ENCODE results near the gene BMAL2.

BMAL2 gene

DNA sequence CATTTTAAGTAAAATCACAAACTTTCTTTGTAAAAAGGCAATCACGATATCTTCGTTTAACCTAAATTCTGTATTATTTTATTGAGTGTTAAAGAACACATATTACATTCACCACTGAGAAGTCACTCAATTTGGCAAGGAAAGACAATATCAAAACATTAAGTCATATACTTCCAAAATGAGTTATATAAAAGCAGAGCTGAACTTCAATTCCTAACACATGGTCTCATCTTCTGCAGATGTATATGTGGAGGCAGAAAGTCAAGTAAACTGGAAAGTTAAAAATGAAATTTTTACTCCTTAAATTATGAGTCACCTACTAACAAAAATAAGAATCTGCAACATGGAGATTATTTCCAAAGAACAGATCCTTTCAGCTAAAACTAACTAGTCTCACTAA, 28.7 kb downstream of the BMAL2 start:
- TF ChIP-seq CTCF (IDR thresholded peaks at IDR 0.05): no peak
- Mint-ChIP-seq H3K27me3 (ENCODE audit: low read depth, poor library complexity) (peaks cover 3% of the 10 kb centered on the region), H3K4me1 (no peaks in the 10 kb centered on the region), H3K9me3 (peaks cover 4% of the 10 kb centered on the region), H3K36me3 (ENCODE audit: low read depth) (no peaks in the 10 kb centered on the region), H3K27ac (no peak overlapping the region), H3K4me3 (no peak overlapping the region)
- no peak for DNase-seq

DNA sequence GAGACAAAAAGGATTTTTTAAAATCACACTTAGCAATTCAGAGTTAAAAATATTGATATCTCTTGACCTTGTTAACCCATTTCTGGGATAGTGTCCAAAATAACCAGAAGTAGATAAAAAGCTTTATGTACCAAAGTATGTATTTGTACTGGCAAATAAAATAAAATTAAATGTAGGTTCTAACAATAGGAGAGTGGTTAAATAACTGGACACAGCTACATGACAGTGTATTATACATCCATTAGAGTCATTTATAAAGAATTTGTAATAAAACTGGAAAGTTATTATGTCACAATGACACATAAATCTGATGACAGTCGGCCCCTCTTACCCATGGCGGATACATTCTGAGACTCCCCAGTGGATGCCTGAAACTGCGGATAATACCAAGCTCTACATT, 34.0 kb downstream of the BMAL2 start:
- no peak overlapping the region for H3K27ac Mint-ChIP-seq
- no peak for DNase-seq
- TF ChIP-seq CTCF (IDR thresholded peaks at IDR 0.05): no peak
- no peaks in the 10 kb centered on the region for H3K4me1 Mint-ChIP-seq
- H3K27me3 Mint-ChIP-seq (ENCODE audit: low read depth, poor library complexity): no peaks in the 10 kb centered on the region
- peaks cover 4% of the 10 kb centered on the region for H3K9me3 Mint-ChIP-seq
- no peak overlapping the region for H3K4me3 Mint-ChIP-seq
- H3K36me3 Mint-ChIP-seq (ENCODE audit: low read depth): peaks cover 10% of the 10 kb centered on the region

DNA sequence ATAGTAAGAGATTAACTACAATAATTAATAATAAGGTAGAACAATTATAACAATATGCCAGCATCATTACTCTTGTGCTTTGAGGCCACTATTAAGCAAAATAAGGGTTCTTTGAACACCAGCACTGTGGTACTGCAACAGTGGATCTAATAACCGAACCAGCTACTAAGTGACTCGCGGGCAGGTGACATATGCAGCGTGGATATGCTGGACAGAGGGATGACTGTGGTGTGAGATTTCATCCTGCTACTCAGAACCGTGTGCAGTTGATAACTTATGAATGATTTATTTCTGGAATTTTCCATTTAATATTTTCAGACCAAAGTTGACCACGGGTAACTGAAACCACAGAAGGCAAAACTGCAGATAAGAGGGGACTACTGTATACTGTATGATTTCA, 34.4 kb downstream of the BMAL2 start:
- no peak for TF ChIP-seq CTCF (IDR thresholded peaks at IDR 0.05)
- Mint-ChIP-seq H3K27me3 (ENCODE audit: low read depth, poor library complexity) (no peaks in the 10 kb centered on the region), H3K4me1 (no peaks in the 10 kb centered on the region), H3K4me3 (no peak overlapping the region), H3K9me3 (peaks cover 4% of the 10 kb centered on the region), H3K36me3 (ENCODE audit: low read depth) (peaks cover 10% of the 10 kb centered on the region), H3K27ac (no peak overlapping the region)
- no peak for DNase-seq

DNA sequence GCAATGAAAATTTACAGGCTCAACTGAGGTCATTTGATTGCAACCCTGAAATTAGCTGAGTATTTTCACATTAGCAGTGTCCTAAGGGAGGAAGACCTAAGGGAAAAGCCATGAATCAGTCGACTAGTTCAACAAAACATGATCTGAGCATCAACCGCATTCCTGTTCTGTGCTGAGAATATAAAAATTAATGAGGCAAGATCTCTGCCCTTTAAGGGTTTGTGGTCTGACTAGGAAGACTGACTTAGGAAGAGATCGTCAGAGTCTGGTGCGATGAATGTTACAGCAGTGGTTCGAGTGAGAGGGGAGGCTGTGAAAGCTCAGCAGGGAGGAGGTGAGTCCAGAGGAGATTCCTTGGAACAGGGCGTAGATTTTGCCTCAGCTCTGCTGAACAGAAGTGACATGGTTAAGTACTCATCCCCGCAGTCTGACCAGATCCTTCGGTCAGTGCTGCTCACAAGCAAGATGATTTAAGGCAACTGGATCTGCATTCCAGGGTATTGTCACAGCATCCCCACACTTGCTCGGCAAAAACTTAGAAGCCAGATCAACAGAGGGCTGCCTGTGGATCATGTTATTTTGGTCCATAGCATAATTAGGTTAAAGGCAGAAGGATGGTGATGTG, 49.6 kb downstream of the BMAL2 start:
- H3K27ac Mint-ChIP-seq: peak overlapping the region; percentile 70
- peaks cover 12% of the 10 kb centered on the region for H3K4me1 Mint-ChIP-seq
- no peaks in the 10 kb centered on the region for H3K9me3 Mint-ChIP-seq
- no peak for DNase-seq
- no peaks in the 10 kb centered on the region for H3K36me3 Mint-ChIP-seq (ENCODE audit: low read depth)
- no peak overlapping the region for H3K4me3 Mint-ChIP-seq
- peaks cover 3% of the 10 kb centered on the region for H3K27me3 Mint-ChIP-seq (ENCODE audit: low read depth, poor library complexity)
- no peak for TF ChIP-seq CTCF (IDR thresholded peaks at IDR 0.05)

All from nephron progenitor cell (in vitro differentiated cells).